Stimulated activated naive CD8-positive, alpha-beta T cell treated with anti-CD3 and anti-CD28 coated beads, Interleukin-15, amount 100 ng/mL, for 72 hours (primary cell): ENCODE results near the gene CLCN5.

Source experiments
- ATAC-seq: fragments of 150-1000 bp; cut with Tn5 transposase; 2 replicates; pipeline ENCODE4 v1.10.0; 2021; ENCODE audit warnings: mild to moderate bottlenecking, moderate library complexity
- DNase-seq, 2 donors: peaks; one replicate each; pipeline ENCODE4 v3.0.0; 2021 to 2022
- H3K27ac Mint-ChIP-seq, 2 donors: one replicate each; pipeline ENCODE4 v1.8.0; 2022; ENCODE audit warnings: mild to moderate bottlenecking in 2 of 2, mixed read lengths in 2 of 2, moderate library complexity in 2 of 2
- H3K27me3 Mint-ChIP-seq: one replicate; pipeline ENCODE4 v1.8.0; 2022; ENCODE audit warnings: mixed read lengths
- H3K4me1 Mint-ChIP-seq: one replicate; pipeline ENCODE4 v1.8.0; 2022; ENCODE audit warnings: mild to moderate bottlenecking, mixed read lengths
- H3K4me3 Mint-ChIP-seq, 2 donors: one replicate each; pipeline ENCODE4 v1.8.0; 2022; ENCODE audit warnings: mild to moderate bottlenecking in 2 of 2, mixed read lengths in 2 of 2, moderate library complexity in 1 of 2
- H3K9me3 Mint-ChIP-seq, 2 donors: one replicate each; pipeline ENCODE4 v1.8.0; 2022; ENCODE audit warnings: mixed read lengths in 2 of 2

The CLCN5 gene

GRCh38 chrX:49972328-49972860 lies 50.0 kb downstream of the CLCN5 start:
- Mint-ChIP-seq H3K27ac (no peak overlapping the region), H3K4me3 (no peak overlapping the region), H3K4me1 (no peaks in the 10 kb centered on the region), H3K9me3 (no peaks in the 10 kb centered on the region), H3K27me3 (no peaks in the 10 kb centered on the region)
- ATAC-seq (no peak), DNase-seq (no peak)

- ATAC-seq, result no peak
- Mint-ChIP-seq H3K27me3 (no peaks in the 10 kb centered on the region), H3K4me1 (no peaks in the 10 kb centered on the region), H3K9me3 (no peaks in the 10 kb centered on the region), H3K4me3 (no peak overlapping the region), H3K27ac (no peak overlapping the region)
- DNase-seq, result no peak
Measured at GRCh38 chrX:49976682-49977197, 54.3 kb downstream of the CLCN5 start.

- Mint-ChIP-seq H3K4me1 (no peaks in the 10 kb centered on the region), H3K27ac (peak overlapping the region; percentile 58 to 77), H3K4me3 (no peak overlapping the region), H3K27me3 (no peaks in the 10 kb centered on the region), H3K9me3 (no peaks in the 10 kb centered on the region)
- DNase-seq (no peak), ATAC-seq (no peak)
Measured at GRCh38 chrX:49977319-49978090, 55.1 kb downstream of the CLCN5 start.

- Mint-ChIP-seq H3K27ac (no peak overlapping the region), H3K4me3 (no peak overlapping the region), H3K9me3 (no peaks in the 10 kb centered on the region), H3K4me1 (no peaks in the 10 kb centered on the region), H3K27me3 (no peaks in the 10 kb centered on the region)
- DNase-seq (no peak), ATAC-seq (no peak)
Measured at GRCh38 chrX:49978176-49978575, 55.8 kb downstream of the CLCN5 start.

GRCh38 chrX:49986058-49986457 lies 63.7 kb downstream of the CLCN5 start:
- H3K27me3 Mint-ChIP-seq, result no peaks in the 10 kb centered on the region
- H3K4me1 Mint-ChIP-seq, result no peaks in the 10 kb centered on the region
- no peak overlapping the region for H3K27ac Mint-ChIP-seq
- no peak for DNase-seq
- H3K9me3 Mint-ChIP-seq, result no peaks in the 10 kb centered on the region
- ATAC-seq, result no peak
- no peak overlapping the region for H3K4me3 Mint-ChIP-seq

GRCh38 chrX:49987651-49988050 lies 65.3 kb downstream of the CLCN5 start:
- DNase-seq, result no peak
- no peaks in the 10 kb centered on the region for H3K27me3 Mint-ChIP-seq
- no peak for ATAC-seq
- no peaks in the 10 kb centered on the region for H3K9me3 Mint-ChIP-seq
- H3K27ac Mint-ChIP-seq, result no peak overlapping the region
- H3K4me3 Mint-ChIP-seq, result no peak overlapping the region
- H3K4me1 Mint-ChIP-seq, result no peaks in the 10 kb centered on the region

GRCh38 chrX:49988143-49988542 lies 65.7 kb downstream of the CLCN5 start:
- Mint-ChIP-seq H3K4me1 (no peaks in the 10 kb centered on the region), H3K27me3 (no peaks in the 10 kb centered on the region), H3K9me3 (no peaks in the 10 kb centered on the region), H3K4me3 (no peak overlapping the region), H3K27ac (no peak overlapping the region)
- no peak for DNase-seq
- ATAC-seq, result no peak

- H3K27me3 Mint-ChIP-seq, result no peaks in the 10 kb centered on the region
- H3K4me3 Mint-ChIP-seq, result no peak overlapping the region
- no peaks in the 10 kb centered on the region for H3K9me3 Mint-ChIP-seq
- no peaks in the 10 kb centered on the region for H3K4me1 Mint-ChIP-seq
- ATAC-seq (no peak), DNase-seq (no peak)
- H3K27ac Mint-ChIP-seq, result no peak overlapping the region
Measured at GRCh38 chrX:49991758-49992157, 69.4 kb downstream of the CLCN5 start.

GRCh38 chrX:49992853-49993252 lies 70.5 kb downstream of the CLCN5 start:
- H3K9me3 Mint-ChIP-seq, result no peaks in the 10 kb centered on the region
- ATAC-seq (no peak), DNase-seq (no peak)
- H3K27me3 Mint-ChIP-seq, result no peaks in the 10 kb centered on the region
- H3K27ac Mint-ChIP-seq, result peak overlapping the region in 1 of 2 donors; percentile 20
- no peak overlapping the region for H3K4me3 Mint-ChIP-seq
- no peaks in the 10 kb centered on the region for H3K4me1 Mint-ChIP-seq

GRCh38 chrX:49993661-49994060 lies 71.3 kb downstream of the CLCN5 start:
- DNase-seq, result no peak
- no peak overlapping the region for H3K4me3 Mint-ChIP-seq
- no peaks in the 10 kb centered on the region for H3K4me1 Mint-ChIP-seq
- H3K27ac Mint-ChIP-seq, result no peak overlapping the region
- ATAC-seq, result no peak
- H3K27me3 Mint-ChIP-seq, result no peaks in the 10 kb centered on the region
- H3K9me3 Mint-ChIP-seq, result no peaks in the 10 kb centered on the region

- H3K4me3 Mint-ChIP-seq, result no peak overlapping the region
- ATAC-seq, result no peak
Measured at GRCh38 chrX:49995107-49995731, 72.8 kb downstream of the CLCN5 start.

GRCh38 chrX:49995795-49996455 lies 73.5 kb downstream of the CLCN5 start:
- Mint-ChIP-seq H3K4me3 (no peak overlapping the region), H3K9me3 (no peaks in the 10 kb centered on the region), H3K4me1 (no peaks in the 10 kb centered on the region), H3K27me3 (no peaks in the 10 kb centered on the region), H3K27ac (no peak overlapping the region)
- DNase-seq (no peak), ATAC-seq (no peak)

More at GRCh38 chrX:49995107-49995731, 72.8 kb downstream of the CLCN5 start:
- no peaks in the 10 kb centered on the region for H3K4me1 Mint-ChIP-seq
- no peak overlapping the region for H3K27ac Mint-ChIP-seq
- no peaks in the 10 kb centered on the region for H3K27me3 Mint-ChIP-seq
- no peak for DNase-seq
- no peaks in the 10 kb centered on the region for H3K9me3 Mint-ChIP-seq

- DNase-seq, result no peak
- Mint-ChIP-seq H3K9me3 (no peaks in the 10 kb centered on the region), H3K4me3 (no peak overlapping the region), H3K27ac (no peak overlapping the region), H3K4me1 (no peaks in the 10 kb centered on the region), H3K27me3 (no peaks in the 10 kb centered on the region)
- ATAC-seq, result no peak
Measured at GRCh38 chrX:49996474-49996873, 74.1 kb downstream of the CLCN5 start.

GRCh38 chrX:49999087-49999486 lies 76.7 kb downstream of the CLCN5 start:
- H3K4me1 Mint-ChIP-seq, result peaks cover 6% of the 10 kb centered on the region
- peak overlapping the region in 1 of 2 donors; percentile 72 for H3K27ac Mint-ChIP-seq
- H3K4me3 Mint-ChIP-seq, result no peak overlapping the region
- ATAC-seq (no peak), DNase-seq (no peak)
- H3K27me3 Mint-ChIP-seq, result no peaks in the 10 kb centered on the region
- no peaks in the 10 kb centered on the region for H3K9me3 Mint-ChIP-seq

GRCh38 chrX:50000937-50001542 lies 78.6 kb downstream of the CLCN5 start:
- H3K27ac Mint-ChIP-seq, result peak overlapping the region in 1 of 2 donors; percentile 83
- ATAC-seq (no peak), DNase-seq (no peak)
- no peaks in the 10 kb centered on the region for H3K9me3 Mint-ChIP-seq
- H3K4me3 Mint-ChIP-seq, result no peak overlapping the region
- no peaks in the 10 kb centered on the region for H3K27me3 Mint-ChIP-seq
- H3K4me1 Mint-ChIP-seq, result peaks cover 6% of the 10 kb centered on the region
